ENCODE results near the gene POU2F3.

- TF ChIP-seq USF1 (IDR thresholded peaks at IDR 0.05) (no peak), TAF1 (IDR thresholded peaks at IDR 0.05; ENCODE audit: low read depth) (no peak)
Observed at GRCh38 chr11:120346233-120346632, 106.3 kb downstream of the POU2F3 start.
